HuH-7 (cell line): ENCODE measurements around the gene DYSF.

Experiments used
- DNase-seq: peaks from one replicate; pipeline ENCODE4 v3.0.0; 2011; ENCODE audit warnings: low spot score

Gene DYSF

DNA sequence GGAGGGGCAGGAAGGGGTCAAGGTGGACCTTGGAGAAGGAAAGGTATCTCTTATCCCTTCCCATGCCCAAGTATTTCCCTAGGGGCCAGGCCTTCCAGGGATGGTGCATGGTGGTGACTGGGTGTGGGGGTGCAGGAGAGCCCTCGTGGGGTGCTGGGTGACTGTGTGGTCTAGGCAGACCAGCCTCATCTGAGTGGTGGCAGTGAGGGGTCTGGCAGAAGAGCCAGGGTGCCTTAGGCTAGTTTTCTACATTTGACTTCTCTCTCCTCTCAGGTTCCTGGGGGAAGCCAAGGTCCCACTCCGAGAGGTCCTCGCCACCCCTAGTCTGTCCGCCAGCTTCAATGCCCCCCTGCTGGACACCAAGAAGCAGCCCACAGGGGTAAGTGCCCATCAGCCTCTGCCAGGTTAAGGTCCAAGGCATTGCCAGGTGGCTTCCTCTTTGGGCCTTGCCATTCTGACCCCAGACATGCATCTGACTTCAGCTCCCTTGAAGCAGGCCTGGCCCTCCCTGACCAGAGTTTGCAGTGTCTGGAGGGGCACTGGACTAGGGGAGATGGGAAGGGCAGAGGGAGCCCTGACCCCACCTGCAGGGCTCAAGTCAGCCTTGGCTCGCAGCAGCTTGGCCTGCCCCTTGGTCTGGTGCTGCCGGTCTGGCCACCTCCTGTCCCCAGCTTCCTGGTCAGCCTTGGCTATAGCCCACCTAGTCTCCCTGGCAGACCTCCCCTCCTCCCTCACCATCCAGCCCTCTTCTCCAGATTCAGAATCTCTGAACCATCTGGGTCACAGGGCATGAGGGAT is 49.8 kb downstream of the DYSF start:
- DNase-seq, result no peak

DNA sequence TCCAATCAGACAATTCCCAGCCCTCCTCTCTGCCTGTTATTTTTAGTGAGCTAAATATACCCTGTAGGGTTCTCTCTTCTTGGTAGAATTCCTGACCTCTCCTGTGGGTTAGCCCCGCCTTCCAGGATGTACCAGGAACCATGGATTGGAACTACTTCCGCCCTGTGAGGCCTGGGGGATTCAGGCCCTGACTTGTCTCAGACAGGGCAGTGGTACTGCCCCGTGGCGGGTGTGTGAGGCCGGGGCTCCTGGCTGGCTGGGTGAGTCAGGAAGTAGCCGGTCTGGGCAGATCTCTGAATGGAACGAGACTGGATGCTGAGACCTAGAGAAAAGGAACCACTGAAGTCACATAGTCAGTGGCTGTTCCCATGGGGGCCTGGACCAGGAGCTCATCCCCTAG is 50.5 kb downstream of the DYSF start:
- no peak for DNase-seq

DNA sequence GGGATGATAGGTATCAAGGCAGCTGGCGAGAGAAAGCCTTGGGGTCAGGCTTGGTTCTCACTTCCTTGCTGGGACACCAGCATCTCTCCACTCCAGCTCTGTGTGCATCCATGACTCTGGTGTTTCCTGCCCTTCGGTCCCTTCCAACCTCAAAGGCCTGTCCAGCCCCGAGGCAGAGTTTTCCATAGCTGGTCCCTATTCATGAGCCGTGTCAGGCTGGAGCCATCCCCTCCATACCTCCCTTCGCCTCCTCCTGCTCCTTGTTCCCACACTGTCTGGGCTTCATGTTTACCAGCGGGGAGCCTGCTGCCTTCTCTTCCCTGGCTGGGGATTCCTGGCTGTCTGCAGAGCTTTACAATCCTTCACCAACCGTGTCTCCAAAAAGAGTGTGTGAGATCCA is 51.2 kb downstream of the DYSF start:
- DNase-seq, result no peak

DNA sequence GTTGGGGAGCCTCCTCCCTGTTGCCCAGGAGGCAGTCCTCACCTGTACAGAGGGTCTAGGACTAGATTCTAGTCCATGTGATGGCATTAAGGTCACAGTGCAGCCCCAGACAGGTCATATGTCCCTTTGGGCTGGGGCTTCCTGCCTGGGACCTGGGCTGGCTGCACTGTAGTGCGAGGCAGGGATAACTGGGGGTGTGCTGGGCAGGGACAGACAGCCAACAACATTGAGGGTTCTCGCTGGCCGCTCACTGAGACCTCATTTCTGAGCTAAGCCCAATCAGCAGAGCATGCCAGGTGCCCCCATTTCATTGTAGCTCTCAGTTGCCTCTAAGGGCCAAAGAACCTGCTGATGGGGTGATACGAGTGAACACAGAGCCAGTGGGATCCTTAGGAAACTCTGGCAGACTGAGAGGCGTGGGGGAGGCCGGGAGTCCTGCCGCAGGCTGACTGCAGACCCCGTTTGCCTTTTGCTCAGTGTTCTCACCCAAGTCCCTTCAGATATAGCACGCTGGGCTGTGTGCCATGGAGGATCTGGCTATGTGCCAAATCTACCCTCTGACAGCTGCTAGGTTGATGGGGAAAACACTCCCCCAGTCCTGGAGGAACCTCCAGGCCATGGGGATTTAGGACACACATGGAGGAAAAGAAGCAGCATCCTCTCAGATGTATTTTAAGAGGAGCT is 51.9 kb downstream of the DYSF start:
- no peak for DNase-seq

DNA sequence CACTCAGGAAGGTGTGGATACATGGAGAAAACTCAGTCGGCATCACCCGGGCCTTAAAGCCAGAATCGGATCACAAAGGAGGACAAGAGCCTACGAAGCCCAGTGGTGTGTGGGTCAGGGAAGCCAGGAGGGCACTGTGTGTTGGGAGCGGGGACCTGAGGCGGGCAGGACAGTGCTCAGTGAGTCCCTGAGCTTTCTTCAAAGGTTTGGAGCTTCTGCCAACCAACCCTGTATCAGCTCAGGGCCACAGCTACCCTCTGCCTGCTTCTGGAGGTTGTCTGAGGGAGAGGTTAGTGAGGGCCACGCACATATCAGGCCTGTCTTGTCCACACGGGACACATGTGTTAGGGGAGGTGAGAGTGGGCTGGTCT is 52.4 kb downstream of the DYSF start:
- DNase-seq, result no peak

DNA sequence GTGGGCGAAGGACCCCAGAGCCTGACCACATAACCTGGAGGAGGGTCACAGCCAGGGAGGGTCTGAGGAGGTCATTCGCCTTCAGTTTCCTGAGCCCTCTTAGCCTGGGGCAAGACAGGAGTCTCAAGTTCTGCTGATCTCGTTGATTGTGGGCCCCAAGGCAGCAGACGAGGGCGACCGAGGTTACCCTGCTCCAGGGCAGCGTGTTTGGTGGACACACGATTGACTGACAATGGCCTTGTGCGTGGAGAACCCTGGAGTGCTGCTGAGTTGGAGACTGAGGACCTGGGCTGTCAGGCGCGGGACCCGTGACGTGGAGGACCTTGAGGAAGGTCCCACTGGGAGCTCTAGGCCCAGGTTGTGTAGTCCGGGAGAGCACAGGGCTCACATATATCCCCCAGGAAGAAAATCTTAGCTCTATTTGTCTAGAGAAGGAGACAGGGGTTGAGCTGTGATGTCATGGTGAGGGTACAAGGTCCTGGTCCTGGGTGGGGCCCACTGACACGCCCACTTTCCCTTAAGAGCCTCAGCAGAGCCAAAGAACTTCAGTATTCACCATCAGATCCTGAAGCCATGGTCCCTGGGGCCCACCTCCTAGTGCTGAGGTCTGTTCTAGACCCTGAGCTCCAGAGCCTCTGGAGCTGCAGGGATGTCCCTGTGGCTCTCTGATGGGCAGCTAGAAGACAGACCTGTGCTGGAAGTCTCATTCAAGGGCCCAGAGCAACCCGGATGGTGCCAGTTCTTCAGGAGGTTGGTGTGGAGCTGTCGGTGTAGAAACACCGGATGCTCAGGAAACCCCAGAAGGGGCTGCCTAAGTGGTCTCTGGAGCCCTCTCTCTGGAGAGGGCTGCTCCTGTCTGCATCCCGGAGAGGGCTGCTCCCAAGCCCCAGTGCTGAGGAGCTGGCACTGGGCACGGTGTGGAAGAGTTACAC is 53.1 kb downstream of the DYSF start:
- no peak for DNase-seq

DNA sequence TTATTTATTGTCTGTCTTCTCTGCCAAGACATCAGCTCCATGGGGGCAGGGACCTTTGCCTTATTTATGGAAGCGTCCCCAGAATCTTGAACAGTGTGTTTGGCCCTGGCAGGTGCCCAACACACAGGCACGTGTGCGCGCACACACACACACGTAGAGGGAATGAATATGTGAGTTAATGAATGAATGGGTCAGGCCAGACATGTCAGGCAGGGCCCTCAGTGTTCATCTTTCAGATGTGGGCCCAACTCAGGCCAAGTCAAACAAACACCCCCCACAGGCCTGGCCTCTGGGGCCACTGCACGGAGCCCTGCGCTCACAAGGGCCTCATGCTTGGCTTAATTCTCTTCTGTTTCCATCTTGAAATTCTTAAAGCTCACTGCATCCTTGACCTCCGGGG is 54.1 kb downstream of the DYSF start:
- DNase-seq, result no peak

DNA sequence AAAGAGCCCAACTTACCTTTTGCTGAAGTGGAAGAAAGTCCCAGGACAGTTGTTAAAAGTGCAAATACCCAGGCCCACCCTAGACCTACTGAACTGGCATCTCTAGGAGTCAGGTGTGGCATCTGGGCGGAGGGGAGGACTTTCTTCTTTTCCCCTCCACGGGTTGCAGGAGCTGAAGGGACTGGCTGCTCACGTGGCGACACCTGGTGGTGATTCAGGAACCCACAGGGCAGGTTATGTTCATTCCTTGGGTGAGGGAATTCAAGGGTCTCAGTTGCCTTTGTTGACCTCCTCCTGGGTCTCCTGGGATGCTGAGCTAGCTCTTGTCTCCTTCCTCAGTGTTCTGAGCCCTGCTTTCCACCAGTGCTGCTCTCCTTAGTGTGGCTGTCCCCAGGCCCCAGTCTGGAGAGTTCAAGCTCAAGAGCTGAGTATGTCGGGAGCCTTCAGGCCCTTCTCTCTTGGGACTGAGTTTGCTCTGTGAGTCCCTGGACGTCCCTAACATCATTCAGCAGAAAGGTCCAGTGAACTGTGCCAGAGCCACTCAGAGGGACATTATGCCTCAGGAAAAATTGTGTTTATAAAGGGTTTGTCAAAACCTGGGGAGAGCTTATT is 56.9 kb downstream of the DYSF start:
- DNase-seq, result peak; percentile 89

DNA sequence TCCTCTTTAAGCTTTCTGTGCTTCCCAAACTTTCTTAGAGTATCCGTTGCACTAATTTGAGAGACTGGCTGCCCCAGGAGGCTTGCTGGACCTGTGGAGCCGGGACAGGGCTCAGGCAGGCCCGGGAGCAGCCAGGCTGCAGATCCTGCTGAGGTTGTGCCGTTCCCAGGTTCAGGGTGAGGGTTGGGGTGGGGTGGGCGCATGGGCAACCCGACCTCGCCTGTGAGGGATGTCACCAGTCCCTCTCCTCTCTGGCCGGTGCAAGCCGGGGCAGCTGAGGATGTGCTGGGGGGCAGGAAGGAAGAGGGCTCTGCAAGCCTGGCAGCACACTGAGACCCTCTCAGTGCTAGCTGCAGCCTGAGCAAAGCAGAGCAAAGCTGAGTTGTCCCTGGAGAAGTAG is 57.6 kb downstream of the DYSF start:
- DNase-seq, result no peak

DNA sequence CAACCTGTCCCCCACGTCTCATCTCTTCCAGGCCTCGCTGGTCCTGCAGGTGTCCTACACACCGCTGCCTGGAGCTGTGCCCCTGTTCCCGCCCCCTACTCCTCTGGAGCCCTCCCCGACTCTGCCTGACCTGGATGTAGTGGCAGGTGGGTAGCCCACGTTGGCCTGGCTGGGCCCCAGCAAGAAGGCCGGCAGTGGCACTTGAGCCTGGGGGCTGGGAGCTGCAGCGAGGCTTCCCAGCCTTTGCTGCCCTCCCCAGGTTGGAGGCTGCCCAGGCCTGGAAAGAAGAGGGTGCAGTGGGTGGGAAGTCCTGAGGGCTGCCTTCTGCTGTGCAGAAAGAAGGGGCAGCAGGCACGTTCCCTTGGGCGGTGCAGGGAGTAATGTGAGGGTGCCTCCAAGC is 58.4 kb downstream of the DYSF start:
- DNase-seq, result no peak

DNA sequence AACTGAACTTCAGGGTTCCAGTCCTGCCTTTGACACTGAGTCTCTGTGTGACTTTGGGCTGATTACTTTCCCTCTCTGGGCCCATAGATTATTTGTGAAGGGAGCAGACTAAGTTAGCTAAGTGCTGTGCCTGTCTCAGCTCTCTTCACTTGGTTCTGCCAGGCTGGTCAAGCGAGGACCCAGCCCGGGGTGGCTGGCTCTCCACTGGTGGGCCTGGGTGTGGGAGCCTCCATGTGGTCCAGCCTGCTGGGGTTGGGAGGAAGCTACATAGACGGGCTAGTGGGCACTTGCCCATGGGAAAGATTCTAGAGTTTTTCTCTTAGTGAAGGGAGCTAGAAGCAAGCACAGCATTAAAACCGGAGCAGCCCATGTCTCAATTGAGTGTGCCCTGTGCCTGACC is 59.0 kb downstream of the DYSF start:
- DNase-seq, result no peak

DNA sequence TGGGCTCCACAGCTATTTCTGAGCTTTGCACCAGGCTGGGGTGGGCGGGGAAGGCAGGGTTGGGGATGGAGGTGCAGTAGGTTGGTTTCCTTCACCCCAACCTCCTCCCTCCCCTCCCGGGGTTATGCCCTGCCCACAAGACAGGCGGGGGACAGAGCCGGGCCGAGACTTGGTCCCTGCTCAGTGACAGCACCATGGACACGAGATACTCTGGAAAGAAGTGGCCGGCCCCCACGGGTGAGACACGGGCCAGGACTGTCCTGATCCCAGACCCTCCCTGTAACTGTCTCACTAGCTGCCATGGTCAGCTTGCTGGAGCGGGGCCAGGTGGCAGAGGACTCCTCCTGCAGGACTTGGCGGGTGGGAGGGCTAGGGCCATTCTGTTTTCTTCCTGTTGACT is 59.7 kb downstream of the DYSF start:
- DNase-seq, result no peak

DNA sequence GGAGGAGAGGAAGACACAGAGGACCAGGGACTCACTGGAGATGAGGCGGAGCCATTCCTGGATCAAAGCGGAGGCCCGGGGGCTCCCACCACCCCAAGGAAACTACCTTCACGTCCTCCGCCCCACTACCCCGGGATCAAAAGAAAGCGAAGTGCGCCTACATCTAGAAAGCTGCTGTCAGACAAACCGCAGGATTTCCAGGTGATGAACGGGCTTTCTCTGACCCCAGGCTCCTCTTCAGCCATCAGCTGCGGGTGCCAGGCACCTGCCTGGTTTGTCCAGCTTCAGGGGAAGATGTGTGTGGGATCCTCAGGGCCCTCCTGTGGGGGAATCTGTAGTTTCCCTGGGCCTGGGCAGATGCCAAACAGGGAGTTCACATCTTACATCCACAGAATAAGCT is 60.4 kb downstream of the DYSF start:
- no peak for DNase-seq

DNA sequence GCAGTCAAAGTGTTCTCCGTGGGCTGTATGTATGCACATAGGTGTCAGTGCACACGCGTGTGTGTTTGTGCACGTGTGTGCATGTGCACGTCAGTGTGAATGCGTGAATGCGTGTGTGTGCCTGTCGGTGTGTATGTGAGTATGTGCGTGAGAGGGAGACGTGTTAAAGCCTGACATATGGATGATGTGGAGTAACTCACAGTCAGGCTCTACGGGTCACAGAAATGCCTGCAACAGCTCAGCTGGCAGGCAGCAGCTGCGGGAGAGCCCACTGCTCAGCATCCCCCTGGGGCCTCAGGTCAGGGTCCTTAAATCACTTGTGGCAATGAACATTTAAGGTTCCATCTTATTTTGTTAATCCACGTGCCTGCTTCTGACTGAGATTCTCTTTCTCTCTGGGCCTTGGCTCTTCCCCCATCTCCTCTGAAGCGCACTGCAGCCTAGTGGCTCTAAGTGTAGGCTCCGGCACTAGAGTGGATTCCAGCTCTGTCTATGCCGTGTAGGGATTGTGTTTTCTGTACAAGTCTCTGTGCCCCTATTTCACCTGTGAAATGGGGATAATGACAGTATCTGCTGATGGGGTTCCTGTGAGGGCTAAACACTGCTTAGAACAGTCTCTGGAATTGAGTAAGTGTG is 63.0 kb downstream of the DYSF start:
- no peak for DNase-seq

DNA sequence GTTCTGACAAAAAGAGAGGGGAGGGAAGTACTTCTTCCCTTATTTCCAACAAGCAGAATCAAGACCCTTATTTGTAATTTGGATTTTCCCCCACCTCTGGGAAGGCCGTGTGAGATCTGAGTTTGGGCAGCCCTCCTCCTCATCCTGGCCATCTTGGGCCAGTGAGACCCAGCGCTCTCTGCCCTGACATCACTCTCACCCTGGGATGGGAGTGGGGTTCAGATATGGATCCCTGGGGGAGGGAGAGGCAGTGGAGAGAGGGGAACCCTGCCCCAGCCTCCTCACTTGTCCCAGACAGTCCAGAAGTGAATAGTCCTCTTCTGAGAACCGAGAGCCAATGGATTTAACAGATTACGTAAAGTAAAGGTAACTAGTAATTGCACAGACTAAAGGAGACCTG is 64.5 kb downstream of the DYSF start:
- no peak for DNase-seq

DNA sequence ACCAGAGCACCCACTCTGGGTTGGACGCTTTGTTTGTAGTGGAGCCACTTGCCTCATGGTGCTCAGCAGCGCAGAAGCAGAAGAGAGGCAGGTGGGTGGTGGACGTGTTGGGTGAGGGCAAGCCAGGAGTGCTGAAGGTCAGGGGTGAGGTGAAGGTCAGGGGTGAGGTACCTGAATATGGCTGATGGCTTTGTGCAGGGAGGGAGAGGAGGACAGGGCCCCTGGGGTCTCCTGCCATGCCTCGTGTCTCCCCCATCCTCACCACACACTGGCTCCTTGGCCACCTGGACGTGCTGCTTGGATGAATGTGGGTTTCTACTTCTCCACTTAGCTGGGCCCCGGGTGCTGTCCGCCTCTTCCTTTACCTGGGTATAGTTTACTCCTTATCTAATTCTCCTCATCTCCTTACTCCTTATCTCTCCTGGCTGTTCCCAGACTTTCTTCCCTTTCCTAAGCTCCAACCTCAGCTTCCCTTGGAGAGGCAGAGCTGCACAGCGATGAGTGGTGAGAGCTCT is 68.1 kb downstream of the DYSF start:
- DNase-seq, result no peak

DNA sequence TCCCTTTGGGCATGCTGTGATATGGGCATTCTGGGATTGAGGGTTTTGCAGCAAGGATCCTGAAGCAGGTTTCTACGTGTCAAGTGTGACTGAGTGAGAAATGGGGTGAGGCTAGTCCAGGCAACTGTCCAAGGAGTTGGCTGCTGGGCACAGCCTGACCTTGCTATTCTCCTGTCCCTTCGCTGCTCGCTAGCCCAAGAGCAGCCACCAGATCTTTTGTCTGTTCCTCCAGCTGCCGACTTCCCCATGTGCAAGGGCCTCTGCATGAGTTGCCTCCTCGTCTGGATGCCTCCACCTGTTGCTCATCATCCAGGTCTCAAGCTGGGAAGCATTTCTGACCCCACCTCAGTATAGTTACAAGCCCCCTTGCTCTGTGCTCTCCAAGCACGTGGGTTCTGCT is 71.1 kb downstream of the DYSF start:
- no peak for DNase-seq

DNA sequence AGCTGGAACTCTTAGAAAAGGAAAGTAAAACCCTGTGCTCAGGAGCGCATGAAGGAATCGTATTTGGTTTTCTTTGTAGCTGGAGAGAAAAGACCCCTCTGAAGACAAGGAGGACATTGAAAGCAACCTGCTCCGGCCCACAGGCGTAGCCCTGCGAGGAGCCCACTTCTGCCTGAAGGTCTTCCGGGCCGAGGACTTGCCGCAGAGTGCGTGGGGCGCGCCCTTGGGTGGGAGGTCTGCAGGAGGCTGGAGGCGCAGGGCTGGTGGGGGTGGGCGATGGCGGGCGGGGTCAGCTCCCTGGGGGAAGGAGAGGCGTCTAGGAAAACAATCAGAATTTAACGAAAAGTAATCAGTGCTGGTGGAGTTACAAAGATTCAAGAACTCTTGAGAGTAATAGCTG is 72.8 kb downstream of the DYSF start:
- no peak for DNase-seq

DNA sequence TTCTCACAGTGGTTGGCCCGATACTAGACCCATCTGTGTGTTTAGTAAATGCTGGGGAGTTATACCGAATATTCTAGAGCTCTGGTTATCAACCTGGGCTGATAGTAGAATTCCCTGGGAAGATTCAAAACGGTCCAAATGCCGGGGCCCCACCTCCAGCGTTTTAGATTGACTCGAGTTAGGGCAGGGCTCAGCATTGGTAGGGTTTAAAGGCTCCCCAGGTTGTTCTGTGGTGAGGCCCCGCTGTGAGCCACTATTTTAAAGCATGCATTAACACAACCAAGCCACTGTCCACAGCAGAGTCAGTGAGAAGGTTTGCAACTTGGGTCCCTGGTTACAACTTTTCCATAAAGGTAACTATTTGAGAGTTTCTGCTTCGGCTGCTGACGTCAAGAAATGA is 73.6 kb downstream of the DYSF start:
- no peak for DNase-seq

DNA sequence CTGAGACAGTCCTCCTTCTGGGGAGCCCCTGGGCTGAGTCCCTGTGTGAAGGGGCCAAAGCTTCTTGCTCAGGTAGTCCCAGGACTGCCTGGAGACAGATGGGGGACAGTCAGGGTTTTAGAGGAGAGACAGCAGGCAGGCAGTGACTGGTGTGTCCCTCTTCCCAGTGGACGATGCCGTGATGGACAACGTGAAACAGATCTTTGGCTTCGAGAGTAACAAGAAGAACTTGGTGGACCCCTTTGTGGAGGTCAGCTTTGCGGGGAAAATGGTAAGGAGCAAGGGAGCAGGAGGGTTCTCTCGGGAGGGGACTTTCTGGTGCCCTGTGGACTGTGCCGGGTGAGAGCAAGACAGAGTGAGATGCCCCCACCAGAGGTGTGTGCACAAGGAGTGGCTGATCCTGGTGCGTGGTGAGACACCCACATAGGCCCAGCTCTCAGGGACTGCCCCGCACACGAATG is 74.8 kb downstream of the DYSF start:
- no peak for DNase-seq

DNA sequence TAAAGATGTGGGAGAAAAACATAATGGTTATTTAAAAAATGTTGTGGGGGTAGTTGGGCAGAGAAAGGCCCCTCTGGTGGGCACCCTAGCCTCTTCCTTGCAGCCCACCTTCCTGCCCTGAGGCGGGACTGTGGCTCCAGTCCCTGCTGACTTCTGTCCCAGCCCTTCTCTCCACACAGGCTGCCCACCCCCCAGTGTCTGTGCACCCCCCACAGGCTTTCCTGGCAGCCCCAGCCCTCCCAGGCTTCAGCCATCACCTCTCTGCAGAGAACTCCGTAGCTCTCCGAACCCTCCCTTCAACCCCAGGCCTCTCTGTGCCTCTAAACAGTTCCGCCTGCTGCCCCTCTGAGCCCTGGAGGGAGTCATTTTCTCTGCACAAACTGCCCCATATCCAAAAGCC is 75.4 kb downstream of the DYSF start:
- DNase-seq, result no peak

DNA sequence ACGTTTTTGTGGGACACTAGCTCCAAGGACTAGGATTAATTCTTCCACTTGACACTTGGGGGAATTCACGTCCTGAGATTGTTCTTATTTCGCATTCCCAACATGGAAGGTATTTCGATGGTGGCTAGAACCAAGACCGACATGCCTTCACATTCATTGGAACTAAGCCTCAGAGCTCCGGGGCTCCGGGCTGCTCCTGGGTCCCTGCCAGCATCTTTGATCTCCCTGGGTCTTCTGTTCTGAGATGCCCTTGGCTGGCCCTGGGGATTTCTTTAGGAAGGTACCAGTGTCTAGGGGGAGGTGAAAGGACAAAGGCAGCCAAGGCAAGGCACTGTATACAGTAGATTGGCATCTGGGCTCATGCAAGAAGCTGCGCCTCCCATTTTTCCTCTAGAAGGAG is 76.8 kb downstream of the DYSF start:
- no peak for DNase-seq
